GM12892 (cell line): Measurements from ENCODE around the gene DPYD.

Source experiments
- POLR2A ChIP-seq: IDR thresholded peaks from 2 replicates; pipeline ENCODE4 v1.6.1; 2011; ENCODE audit warnings: low read depth, low read length, control low read depth
- POLR2AphosphoS5 ChIP-seq: IDR thresholded peaks from 2 replicates; pipeline ENCODE4 v1.6.1; 2011; ENCODE audit warnings: low read depth, low read length, control low read depth
- TAF1 ChIP-seq: IDR thresholded peaks from 2 replicates; pipeline ENCODE4 v1.6.1; 2011; ENCODE audit warnings: low read depth, mild to moderate bottlenecking, control low read depth, low read length, borderline replicate concordance

GRCh38 chr1:97204468-97204867 is 716.4 kb downstream of the DPYD start:
- TF ChIP-seq POLR2A (no peak), POLR2AphosphoS5 (no peak), TAF1 (no peak)
